Ramos (cell line): ENCODE data around the gene PKM.

Experiments
- in situ Hi-C: fragments of 300-500 bp; cut with MboI; formaldehyde crosslinking; loops from one replicate; pipeline ENCODE4 v1.14.3; 2022; ENCODE audit warnings: low sequenced_read_pairs; ENCODE audit not compliant: unreplicated experiment

PKM gene

DNA sequence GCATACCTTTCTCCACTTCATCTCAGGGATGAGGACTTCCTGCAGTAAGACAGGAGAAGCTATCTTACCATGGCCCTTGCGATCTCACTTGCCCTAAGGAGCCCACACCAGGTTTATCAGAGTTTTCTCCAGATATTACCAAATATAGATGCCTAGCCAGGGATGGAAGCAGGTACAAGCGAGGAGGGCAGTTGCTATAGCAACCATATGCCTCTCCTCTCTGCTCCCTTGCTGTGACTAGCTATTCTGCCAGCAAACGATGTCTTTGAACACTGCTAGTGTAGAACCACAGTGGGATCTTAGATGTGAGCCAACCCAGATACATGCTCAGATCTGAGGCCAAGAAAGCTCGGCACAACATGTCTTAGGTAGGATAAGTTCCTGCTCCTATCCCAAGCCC, 67.3 kb downstream of the PKM start:
- in situ Hi-C loops: no loop called here

DNA sequence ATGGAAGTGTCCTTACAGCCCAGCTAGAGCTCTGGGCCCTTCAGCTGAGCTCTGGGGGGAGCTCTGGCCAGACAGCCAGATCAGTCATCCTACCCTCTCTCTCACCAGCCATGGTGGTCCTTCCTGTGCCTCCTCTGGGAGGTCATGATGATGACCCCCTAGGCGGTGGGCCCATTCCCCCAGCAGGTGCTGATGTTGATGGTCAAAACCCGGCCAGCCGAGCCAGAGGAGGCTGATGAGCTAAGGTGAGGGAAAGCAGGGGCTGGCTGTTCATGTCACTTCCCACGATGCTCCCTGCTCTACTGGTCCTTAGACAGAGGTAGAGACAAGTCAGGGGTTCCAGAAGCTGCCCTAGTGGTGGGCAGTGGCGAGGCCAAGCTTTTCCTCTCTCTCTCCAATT, 68.4 kb downstream of the PKM start:
- in situ Hi-C loops: no loop called here

DNA sequence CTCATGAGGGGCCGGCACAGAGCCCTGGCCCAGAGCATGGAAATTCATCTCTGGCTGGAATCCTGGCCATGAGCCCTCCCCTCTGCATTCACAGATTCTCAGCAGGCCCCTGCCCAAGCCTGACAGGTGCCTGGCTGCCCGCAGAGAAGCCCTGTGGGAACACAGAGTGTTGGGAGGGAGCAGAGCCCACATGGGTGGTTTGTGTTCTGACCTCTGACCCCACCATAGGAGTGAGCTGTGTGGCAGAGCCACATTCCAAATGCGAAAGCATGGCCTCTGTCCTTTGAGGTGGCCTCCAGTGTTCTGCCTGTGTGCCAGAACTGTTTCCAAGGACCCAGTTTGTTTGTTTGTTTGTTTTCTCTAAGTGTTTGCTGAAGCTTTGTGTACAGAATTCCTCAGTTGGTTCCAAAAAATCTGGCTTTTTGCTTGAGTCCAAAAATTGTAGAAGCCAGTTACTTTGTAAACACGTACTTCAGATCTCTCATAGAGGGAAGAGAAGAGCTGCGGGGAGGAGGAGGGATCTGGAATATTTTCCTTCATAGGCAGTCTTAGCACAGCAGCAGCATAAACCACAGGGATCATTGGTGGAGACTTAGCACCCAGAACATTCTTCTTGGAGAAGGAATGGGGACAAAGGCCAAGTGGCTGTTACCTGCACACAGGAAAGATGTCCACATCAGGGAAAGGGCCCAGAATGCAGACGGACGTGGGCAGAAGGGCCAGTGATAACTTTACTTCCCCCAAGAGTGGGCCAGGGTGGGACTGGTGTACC, 69.4 kb downstream of the PKM start:
- in situ Hi-C loops: no loop called here

DNA sequence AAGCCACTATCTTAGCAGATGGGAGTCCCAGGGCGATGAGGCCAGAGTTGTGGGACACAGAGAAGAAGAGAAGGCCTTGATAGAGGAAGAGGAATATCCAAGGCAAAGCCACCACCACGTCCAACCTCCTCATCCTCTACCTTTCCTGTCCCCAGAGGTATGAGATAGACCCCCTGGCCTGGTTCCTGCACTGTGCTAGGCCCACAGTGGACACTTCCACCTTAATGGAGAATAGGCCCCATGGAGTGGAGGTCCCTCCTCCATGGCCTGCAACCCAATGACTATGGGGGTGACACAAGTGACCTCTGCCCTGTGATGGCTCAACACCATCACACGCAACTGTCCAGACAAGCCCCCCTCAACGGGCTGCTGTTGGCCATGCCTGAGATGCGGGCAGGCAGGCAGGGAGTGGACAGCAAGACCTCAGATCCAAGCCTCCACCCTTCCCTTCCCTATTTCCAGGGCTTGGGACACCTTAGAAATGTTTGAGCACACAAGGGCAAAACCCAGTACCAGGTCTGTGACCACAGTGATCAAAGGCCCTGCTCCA, 70.2 kb downstream of the PKM start:
- in situ Hi-C loops: no loop called here

DNA sequence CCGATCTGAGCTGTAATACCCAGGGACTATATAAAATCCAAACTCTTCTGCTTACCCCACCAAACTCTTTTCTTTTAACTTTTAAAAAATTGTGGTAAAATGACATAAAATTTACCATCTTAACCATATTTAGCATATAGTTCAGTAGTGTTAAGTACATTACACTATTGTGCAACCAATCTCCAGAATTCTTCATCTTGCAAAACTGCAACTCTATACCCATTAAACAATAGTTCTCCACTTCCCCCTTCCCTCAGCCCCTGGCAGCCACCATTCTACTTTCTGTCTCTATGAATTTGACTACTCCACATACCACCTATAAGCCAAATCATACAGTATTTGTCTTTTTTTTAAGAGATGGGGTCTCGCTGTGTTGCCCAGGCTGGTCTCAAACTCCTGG, 74.1 kb downstream of the PKM start:
- in situ Hi-C loops: loop anchor here (10.0 kb wide), 2 partner anchors 372 to 412 kb away; no protein-coding TSS in a partner anchor

DNA sequence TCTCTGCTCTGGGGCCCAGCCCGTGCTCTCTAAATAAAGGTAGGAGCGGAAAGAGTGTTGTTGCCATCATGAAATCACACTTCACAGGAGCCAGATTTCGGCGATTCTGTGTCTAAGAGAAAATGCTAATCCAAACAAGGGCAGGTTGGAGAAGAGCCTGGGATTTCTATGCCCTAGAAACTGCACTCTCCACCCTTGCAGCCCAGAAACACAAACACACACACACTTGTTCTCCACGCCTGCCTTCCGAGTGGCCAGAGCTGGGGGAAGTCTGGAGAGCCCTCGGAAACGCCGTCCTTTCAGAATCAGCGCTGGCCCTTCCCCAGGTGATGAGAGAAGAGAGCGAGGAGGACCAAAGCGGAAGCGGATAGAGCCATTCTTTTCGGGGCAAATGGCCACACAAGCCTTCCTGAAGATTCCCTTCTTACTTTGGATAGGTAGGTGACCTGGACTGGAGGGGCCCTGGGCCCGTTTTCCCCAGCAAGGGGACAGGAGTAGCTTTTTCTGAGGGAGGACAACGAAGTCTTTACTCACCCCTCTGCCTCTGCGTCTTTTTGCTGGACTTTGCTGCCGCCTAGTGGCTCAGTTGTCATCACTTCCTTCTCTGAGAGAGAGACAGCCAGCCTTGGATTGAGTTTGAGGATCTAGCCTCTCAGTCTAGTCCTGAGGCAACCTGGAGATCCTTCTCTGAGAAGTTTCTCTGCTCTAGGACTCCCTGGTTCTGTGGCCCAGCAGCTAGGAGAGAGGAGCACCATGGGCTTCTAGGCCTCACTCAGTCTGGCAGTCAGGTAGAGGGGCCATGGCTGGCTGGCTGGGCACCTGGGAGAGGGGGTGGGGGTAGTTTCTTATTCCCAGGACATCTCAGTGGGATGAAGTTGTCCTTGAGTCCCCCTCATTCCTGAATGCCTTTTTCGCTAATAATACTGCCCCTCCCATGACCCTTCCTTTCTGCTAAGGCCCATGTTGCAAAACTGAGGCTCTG, 75.1 kb downstream of the PKM start:
- in situ Hi-C loops: loop anchor here (10.0 kb wide), 2 partner anchors 371 to 411 kb away; no protein-coding TSS in a partner anchor

DNA sequence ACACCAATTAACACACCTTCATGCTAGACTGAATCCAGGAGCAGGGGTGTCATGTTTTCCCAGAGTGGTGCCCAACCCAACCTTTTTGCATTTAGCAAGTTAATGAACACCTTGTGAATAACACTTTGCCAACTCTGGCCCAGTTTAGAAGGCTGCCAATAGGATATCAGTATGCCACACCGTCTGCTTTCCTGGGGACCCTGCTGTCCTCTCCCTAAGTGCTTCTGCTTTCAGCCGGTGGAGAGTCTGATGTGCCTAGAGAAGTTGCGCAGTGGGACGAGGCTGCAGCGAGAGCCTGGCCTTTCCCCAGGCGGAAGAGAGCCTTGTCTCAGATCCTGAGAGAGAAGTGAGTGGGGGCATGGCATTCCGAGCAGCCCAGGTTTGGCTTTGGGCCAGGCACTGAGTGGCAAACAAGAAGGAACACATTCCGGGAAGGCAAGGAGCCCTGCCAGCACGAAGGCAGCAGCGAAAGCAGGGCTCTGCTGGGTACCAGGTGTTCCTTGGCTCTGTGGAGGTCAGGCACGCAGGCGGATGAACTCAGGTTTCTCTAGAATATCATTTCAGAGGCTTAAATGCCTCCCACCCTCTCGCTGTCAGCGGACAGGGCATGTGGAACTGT, 75.9 kb downstream of the PKM start:
- in situ Hi-C loops: loop anchor here (10.0 kb wide), 2 partner anchors 370 to 410 kb away; no protein-coding TSS in a partner anchor

DNA sequence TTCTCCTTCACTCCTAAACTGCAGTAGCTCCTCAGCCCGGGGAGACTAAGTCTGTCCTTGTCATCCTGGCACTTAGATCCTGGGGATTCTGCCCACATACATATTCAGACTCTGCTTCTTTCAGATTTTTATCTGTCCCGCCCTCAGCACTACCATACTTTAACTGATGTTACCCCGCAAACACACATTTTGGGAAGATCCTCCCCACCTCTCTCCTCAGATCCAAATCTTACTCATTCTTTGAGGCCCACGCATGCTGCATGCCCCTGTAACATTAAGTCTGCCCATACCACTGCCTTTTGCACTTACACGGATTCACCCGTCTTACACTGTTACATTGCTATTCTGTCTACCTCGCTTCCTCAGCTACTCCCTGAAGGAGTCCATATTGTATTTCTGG, 76.7 kb downstream of the PKM start:
- in situ Hi-C loops: loop anchor here (10.0 kb wide), 2 partner anchors 370 to 410 kb away; no protein-coding TSS in a partner anchor

DNA sequence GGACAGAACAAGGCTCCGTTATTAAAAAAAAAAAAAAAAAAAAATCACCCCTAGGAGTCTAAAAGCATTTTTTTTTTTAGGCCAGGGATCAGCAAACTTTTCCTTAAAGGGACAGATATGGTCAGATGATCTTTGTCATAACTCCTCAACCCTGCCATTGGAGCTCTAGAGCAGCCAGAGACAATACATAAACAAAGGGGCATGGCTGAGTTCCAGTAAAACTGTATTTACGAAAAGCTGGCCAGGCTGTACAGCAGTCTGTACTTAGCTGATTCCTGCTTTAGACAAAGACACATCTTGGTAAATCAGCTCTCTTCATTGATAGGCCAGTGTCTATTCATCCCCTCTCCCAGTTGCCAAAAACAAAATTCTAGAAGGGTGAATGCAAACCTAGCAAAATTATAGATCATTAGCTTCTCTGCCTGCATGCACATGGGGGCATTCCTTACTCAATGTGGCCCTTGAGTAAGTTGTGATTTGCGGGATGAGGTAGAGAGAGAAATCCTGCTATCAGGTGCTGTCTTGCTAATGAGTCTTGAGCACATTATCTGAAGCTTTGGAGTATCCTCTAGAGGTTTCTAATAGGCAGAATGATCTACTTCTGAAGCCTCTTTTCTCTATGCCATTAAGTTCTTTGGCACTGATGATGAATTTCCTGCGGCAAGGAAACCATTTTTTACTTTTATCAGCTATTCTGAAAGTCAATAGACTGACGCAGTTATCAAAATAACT, 77.6 kb downstream of the PKM start:
- in situ Hi-C loops: loop anchor here (10.0 kb wide), 2 partner anchors 369 to 409 kb away; no protein-coding TSS in a partner anchor
